ENCODE measurements around the gene MTMR8.
"Not testable (repeated sequence)": the region's sequence is repeated elsewhere in the genome, so short reads cannot be mapped to it uniquely, and the experiment has no call there.

The MTMR8 gene

DNA sequence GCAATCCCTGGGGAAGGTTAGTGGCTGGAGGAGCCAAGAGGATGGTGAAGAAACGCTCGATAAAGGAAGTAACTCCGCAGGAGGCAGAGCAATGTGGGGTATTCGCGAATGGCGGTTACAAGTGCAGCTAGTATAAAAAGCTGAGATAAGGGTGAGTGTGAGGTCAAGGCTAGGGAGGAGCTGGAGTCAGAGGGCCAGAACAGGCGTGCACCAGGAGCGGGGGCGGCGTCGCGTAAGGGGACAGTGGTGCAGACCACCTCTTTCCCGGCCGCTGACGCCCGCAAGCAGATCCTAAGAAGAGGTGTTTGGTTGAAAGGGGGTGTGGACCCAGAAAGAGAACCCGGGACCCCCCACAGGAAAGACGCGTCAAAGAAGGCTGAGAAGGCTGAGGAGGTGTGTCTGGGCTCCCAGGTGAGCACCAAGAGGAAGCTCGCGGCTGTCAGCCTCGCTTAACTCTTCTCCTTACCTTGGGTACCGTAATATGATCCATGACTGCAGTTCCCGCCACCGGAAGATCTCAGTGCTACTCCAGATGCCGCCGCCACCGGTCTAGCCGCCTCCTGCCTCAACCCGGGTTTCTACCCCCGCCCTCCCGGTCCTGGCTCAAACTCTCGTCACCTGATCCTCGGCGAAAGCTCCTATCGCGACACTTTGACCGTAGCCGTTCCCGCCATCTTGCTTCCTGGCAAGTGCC lies at the start of gene MTMR8:
TSS of gene MTMR8 (minus strand) at position 579 of the 694 bp plus-strand sequence. CDS start at position 490, 89 bp downstream.
- DNase-seq: peak; percentile 66

DNA sequence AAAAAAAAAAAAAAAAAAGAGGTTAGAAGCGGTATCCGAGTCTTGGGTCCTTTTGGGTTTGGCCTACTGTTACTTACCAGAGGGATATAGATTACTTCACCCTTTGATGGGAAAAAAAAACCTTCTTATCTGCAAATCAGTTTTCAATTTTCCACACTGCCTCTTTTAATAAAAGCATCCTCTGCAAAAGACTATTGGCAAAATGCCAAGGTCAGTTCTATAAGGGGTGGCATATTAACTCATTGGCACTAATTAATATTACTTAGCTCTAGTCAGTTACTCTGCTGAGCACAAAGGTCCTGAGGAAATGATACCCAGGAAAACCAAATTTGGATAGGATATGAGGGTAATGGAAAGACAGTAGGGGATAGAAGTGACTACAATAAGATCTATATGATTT lies 44.3 kb upstream of the MTMR8 start:
- DNase-seq: no peak

DNA sequence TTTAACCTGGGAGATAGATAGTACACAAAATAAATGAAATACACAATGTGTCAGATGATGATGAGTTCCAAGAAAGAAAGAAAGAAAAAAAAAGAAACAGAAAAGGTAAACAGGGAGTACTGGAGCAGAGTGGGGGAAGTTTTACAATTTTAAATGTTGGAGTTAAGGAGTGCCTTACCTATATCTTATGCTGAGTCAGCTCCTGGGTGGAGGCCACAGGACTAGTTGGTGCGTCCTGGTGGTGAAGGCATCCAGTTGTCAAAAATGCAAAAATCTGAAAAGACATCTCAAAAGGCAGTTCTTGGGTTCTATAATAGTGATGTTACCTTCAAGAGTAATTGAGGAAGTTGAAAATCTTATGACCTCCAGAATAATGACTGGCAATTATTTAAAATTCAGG lies 42.4 kb upstream of the MTMR8 start:
- no peak for DNase-seq

DNA sequence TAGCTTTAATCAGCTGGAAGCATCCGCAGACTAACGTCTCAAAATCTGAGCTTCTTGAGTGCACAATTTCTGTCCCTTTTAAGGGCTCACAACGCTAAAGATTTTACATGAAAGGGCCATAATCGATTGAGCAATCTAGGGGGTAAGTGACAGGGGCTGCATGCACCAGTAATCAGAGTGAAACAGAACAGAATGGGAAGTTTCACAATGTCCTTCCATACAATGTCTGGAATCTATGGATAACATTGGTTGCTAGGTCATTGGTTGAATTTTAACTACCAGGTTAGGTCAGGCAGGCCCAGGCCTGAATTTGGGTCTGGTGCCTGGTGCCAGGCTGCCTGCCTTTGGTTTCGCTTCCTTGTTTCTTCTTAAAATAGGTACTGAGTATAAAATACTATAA lies 42.0 kb upstream of the MTMR8 start:
- no peak for DNase-seq

DNA sequence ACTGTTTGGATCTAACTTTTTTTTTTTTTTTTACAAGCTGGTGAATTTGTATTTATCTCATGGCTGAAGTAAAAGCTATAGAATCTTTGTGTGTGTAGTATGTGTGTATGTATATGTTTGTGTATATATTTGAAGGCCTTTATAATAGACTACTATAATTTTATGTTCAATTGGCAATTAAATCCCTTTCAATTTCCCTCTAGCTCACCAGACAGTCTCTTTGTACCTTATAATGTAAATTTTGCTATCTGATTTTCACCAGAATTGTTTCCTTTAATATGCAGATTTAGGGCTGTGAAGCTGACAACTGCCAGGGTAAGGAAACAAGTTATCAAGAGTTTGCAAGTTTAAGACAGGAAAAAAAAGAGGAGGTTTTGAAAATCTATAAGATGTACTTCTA lies 33.1 kb upstream of the MTMR8 start:
- no peak for DNase-seq

DNA sequence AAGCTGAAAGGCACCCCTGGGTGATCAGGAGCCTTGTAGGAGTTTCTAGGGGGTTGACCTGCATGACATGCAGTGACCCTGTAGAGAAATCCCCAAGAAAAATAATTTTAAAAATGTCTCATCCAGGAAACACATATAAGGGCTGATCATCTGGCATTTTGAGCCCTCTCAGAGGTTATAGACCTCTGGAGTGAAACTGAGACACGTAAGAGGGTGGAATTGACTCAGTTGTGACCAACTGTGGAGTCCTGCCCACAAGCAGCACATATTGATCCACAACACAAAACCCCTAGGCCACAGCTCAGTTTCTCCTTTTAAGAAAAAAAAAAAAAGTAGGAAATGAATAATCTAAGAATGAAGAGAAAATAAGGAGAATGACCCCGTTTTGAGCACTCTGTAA lies 32.5 kb upstream of the MTMR8 start:
- DNase-seq: no peak

DNA sequence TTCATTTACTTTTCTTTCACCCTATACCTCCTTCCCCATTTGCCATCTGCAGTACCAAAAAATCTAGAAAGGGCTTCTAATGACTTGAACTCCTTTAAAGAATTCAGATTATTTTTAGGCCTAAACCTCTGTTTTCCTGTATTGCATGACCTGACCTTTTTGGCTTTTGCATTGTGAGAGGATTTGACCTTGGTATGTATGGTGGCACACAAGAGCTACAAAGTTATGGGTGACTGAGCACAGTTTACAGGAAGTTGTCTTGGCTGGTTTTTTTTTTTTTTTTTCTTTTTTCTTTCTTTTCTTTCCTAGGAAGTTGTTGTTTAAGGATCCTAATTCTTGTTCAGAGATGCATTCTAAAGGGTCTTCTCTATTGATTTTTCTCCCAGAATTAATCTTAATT lies 32.0 kb upstream of the MTMR8 start:
- no peak for DNase-seq

DNA sequence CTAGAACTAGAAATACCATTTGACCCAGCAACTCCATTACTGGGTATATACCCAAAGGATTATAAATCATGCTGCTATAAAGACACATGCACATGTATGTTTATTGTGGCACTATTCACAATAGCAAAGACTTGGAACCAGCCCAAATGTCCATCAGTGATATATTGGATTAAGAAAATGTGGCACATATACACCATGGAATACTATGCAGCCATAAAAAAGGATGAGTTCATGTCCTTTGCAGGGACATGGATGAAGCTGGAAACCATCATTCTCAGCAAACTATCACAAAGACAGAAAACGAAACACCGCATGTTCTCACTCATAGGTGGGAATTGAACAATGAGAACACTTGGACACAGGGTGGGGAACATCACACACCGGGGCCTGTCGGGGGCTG lies 14.5 kb upstream of the MTMR8 start:
- not testable (repeated sequence) for DNase-seq

DNA sequence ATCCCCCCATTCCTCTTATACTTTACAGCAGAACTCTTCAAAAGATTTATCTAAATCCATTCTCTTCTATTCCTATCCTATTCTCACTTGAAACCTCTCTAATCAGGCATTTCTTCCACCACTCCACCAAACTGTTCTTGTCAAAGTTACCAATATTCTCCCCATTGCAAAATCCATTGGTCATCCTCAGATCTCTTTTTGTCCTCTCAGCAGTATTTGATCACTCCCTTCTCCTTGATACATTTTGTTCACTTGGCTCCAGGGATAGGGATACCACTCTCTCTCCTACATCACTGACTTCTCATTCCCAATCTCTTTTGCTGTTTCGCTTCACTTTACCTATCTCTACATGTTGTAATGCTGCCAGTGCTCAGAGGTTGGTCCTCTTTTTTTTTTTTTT lies 2.8 kb upstream of the MTMR8 start:
- no peak for DNase-seq

DNA sequence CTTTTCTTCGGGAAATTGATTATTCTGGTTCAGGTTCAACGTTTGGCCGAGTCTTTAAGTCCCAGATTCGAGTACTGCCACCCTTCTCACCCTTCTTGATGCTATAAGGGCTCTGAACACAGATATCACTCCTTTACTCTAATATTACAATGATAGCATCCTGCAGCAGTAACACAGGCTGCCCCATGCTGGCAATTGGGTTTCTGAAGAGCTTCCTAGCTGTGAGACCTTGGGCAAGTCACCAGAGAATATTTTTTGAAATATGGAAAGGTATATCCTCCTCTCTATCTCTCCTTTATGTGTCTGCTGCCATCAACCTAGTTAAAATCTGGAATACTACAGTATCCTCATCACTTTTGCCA lies 297 bp upstream of the MTMR8 start:
- DNase-seq: no peak

DNA sequence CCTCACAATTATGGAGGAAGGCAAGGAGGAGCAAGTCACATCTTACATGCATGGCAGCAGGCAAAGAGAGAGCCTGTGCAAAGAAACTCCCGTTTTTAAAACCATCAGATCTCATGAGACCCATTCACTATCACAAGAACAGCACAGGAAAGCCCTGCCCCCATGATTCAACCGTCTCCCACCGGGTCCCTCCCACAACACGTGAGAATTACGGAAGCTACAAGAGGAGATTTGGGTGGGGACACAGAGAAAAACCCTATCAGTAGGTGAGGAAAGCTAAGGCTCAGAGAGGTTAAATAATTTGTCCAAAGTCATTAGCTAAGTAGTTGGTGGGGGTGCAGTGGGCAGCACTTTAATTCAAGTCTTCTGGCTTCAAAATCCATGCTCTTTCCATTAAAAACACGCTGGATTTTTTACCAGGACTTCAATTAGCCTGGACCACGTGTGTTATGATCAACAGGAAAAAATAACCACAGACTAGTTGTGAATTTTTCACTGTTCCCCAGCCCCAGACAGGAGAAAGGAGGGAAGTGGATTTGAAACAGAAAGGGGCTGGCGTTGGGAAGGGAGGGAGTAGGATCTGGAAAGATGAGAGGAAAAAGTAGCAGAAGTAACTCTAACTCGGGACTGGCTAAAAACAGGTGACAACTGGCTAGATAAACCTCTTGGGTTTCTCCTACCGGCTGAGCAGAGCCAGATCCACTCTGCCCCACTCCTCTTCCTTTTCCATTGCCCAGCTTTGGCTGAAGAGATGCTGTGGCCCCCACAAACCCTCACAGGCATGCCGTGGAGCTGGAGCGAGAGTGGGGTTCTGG lies 986 bp downstream of the MTMR8 start:
- DNase-seq: no peak

DNA sequence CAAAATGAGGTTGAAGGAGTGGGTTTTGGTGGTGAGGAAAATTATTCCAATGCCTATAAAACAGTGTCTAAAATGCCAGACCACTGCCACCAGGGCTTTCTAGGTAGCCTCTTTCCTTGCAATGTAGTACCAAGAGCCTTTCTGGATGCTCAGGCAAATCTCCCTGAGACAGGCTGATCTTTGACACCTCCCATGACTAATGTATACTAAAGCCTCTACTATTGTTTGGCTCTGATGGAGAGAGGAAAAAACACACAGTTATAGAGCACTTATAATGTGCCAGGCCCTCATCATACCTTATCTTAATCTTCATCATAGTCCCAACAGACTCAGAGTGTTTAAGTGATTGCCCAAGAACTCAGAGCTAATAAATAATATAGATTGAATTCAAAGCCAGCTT lies 5.8 kb downstream of the MTMR8 start:
- no peak for DNase-seq

DNA sequence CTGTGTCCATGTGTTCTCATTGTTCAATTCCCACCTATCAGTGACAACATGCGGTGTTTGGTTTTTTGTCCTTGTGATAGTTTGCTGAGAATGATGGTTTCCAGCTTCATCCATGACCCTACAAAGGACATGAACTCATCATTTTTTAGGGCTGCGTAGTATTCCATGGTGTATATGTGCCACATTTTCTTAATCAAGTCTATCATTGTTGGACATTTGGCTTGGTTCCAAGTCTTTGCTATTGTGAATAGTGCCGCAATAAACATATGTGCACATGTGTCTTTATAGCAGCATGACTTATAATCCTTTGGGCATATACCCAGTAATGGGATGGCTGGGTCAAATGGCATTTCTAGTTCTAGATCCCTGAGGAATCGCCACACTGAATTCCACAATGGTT lies 14.5 kb downstream of the MTMR8 start:
- DNase-seq: not testable (repeated sequence)

DNA sequence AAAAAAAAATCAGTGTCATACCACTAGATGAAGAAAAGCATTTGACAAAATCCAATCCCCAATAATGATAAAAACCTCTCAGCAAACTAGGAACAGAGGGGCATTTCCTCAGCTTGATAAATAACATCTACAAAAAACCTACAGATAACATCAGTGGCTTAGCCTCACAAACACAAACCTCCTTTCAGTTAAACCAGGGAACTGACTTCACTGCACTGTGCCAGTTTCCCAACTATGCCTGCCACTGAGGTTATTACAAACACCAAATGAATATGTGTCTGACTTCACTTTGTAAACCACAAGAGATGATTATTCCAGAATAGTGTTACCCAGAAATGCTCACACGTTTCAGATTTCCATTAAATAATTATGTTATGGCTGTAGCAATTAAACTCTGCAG lies 15.3 kb downstream of the MTMR8 start:
- DNase-seq: no peak

DNA sequence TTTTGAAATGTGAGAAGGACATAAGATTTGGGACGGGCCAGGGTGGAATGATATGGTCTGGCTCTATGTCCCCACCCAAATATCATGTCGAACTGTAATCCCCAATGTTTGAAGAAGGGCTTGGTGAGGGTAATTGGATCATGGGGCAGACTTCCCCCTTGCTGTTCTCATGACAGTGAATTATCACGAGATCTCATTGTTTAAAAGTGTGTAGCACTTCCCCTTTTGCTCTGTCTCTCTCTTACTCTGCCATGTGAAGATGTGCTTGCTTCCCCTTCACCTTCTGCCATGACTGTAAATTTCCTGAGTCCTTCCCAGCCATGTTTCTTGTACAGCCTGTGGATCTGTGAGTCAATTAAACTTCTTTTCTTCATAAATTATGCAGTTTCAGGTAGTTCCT lies 17.5 kb downstream of the MTMR8 start:
- no peak for DNase-seq

DNA sequence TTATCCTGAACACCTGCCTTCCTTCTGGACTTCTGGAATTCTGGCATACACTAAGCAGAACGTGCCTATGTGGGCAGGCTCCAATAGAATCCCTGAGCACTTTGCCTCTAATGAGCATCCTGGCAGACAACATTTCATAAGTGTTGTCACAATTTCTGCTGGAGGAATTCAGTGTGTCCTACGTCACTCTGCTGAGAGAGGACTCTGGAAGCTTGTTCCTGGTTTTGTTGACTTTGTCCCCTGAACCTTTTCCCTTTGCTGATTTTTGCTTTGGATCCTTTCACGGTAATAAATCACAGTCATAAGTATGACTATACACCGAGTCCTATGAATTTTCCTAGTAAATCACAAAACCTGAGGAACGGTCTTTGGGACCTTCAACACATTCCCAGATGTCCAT lies 43.2 kb downstream of the MTMR8 start:
- DNase-seq: no peak

DNA sequence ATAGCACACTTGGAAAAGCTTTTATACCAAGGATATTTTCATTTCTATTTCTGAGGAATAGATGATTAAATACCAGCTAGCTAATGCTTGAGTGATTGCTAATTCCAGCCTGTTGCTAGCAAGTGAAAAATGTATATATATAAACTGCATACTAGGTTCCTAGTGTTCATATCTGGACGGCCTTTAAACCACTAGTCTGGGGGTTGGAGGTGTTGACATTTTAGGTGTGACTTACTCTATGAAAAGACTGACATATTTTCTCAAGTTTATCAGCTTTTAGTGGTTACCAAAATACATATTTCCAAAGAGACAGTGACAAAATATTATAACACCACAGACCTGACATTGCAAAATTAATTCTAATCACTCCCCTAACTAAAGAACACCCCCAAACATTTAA lies 44.7 kb downstream of the MTMR8 start:
- no peak for DNase-seq

DNA sequence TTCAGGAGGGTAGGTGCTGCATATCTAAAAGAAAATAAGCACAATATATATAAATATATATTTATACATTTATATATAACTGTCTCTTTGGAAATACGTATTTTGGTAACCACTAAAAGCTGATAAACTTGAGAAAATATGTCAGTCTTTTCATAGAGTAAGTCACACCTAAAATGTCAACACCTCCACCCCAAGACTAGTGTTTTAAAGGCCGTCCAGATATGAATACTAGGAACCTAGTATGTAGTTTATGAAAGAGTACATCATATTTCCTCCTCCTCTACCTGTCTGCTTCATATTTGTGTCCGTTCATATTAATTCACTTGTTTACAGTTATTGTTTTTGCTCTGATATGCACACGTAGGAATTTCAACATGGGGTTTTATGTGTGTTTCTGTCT lies 45.2 kb downstream of the MTMR8 start:
- DNase-seq: no peak

DNA sequence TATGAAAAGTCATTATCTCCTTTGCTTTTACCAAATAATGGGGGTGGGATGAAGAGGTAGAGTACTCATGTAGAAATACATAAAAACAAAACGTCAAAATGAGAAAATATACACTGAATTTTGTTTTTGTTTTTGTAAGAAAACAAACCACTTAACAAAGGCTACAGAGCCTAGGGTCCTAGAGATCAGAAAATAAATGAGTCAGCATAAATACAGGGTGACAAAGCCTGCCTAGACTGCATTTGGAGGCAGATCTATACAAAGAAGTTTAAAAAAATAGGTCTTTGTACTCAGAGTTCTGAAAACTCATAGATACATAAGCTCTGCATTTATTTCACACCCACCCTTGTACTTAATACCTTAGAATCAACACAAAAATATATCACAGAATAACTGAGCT lies 52.4 kb downstream of the MTMR8 start:
- no peak for DNase-seq

DNA sequence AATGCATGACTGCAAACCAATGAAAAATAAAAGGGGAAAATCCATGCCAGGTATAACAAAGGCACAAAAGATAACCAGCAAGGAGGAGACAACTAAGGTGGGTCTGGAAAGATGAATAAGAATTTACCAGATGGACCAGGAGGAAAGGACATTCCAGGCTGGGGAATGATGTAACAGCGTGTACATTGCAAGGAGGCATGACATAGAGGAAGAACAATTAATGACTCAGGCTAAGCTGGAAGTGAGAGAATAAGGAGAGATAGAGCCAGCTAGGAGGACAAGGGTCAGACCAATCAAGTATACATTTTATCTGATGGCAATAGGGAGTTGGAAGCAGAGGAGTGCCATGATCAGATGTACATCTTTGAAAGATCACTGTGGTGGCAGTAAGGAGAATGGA lies 57.0 kb downstream of the MTMR8 start:
- no peak for DNase-seq

DNA sequence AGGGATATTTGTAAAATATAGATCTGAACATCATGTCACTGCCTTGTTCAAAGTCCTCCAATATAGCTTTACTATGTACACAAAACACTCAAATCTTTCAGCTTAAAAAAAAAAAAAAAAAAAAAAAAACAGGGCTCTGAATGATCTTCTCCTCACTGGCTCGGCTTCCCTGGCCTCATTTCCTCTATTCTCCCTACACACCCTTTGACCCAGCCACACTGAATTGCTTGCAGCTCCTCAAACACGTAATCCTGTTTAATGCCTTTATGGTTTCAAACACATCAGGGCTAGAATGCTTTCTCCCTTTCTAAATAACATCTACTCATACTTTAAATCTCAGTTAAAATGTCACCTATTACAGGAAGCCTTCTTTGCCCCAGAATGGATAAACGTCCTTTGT lies 60.8 kb downstream of the MTMR8 start:
- no peak for DNase-seq

DNA sequence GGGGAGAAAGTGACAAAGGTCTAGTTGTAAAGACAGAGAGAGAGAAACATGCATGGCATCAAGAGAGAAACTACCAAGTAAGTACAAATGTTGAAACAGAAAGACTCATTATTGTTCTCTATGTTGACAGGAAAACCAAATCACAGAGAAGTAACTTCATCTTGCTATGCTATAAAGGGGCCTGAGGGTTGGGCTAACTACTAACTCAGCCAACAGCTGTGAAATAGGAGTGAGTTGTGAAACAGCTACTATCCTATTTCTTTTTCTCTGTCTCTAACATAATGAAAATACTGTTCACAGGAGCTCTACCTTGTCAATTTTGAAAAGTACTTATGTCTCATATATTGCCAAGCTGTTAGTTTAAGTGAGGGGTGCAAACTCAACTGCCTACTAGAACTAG lies 65.0 kb downstream of the MTMR8 start:
- DNase-seq: no peak

DNA sequence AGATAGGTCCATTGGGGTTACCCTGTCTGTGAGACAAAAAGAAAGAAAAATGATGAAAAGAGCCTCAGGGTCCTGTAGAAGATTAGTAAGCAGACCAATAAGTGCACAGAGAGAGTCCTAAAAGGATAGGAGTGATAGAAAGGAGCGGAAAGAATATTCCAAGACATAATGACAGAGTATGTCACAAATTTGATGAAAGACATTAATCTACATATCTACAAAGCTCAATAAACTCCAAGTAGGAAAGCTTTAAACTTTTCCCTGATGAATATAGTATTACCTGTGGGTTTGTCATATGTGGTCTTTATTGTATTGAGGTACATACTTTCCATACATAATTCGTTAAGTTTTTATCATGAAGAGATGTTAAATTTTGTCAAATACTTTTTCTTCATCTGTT lies 73.7 kb downstream of the MTMR8 start:
- no peak for DNase-seq

DNA sequence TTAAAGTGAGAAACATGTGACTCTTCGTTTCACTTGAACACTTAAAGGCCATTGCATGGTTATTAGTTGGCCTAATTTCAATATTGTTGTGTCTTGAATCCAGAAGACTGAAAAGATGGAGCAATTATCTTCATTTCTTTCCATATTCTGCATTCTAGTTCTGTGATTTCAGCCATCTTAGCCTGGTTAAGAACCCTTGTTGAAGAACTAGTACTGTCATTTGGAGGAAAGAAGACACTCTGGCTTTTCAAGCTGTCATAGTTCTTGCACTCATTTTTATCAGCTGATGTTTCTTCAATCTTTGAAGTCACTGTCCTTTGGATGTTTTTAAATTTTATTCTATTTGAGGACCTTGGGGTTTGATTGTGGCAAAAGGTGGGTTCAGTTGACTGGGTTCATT lies 81.6 kb downstream of the MTMR8 start:
- DNase-seq: no peak

DNA sequence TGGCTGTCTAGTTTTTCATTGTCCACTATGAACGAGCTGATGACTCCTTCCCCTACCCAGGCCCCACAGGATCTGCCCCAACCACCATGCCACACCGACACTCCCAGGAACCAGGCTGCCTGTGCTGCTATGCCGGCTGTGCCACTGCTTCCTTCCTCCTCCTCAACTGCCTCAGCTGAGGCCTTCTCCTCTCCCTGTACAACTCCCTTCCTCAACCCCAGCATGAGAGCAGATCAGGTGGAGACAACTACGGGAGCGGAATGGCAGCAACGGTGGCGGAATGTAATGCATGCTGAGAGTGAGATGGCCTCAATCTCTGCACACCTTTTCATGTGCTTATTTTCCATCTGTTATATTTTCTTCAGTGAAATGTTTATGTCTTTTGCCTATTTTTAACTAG lies 88.5 kb downstream of the MTMR8 start:
- no peak for DNase-seq

Measured in right hindlimb (tissue), 1 donor.